Measurements from ENCODE around the gene CAMP. TPM values are rescaled to one million over a fixed set of nuclear protein-coding genes. Genes with fewer than 3 reads are reported as not detected.

CAMP gene
- total RNA-seq, 1 experiment from 2014 or later, result not detected

- ChIA-PET CTCF (no interaction called here), POLR2A (ENCODE audit: unreplicated experiment) (no interaction called here)
- no peaks in the 10 kb centered on the region for H3K9me3 ChIP-seq (ENCODE audit: insufficient read depth, low read depth)
- H4K20me1 ChIP-seq (ENCODE audit: insufficient read depth), result no peaks in the 10 kb centered on the region
- H3K4me1 ChIP-seq (replicated peaks; ENCODE audit: insufficient read depth), result 0 out of 2 replicates have a peak, but pooled peaks cover 15% of the 10 kb centered on the region
- TF ChIP-seq CTCF (conservative IDR thresholded peaks at IDR 0.05) (no peak), EZH2 (IDR thresholded peaks at IDR 0.05; ENCODE audit: low read depth) (no peak)
- no peak for DNase-seq
- no peaks in the 10 kb centered on the region for H3K9me2 ChIP-seq (ENCODE audit: insufficient read depth)
- no peaks in the 10 kb centered on the region for H3K27me3 ChIP-seq (ENCODE audit: insufficient read depth, low read depth)
- no peak overlapping the region for H3K4me2 ChIP-seq
- no peak overlapping the region for H2AFZ ChIP-seq
- no TSS peak for BruUV-seq (replicated peaks)
- intact Hi-C loops (cut with micrococcal nuclease; ENCODE audit: unreplicated experiment), result no loop called here
- no peak overlapping the region for H3K27ac ChIP-seq
- H3K79me2 ChIP-seq (ENCODE audit: low read depth), result no peaks in the 10 kb centered on the region
- H3K4me3 ChIP-seq, result no peak overlapping the region
- H3F3A ChIP-seq (ENCODE audit: insufficient read depth, low read depth), result peaks cover 10% of the 10 kb centered on the region; the same call in 1 of the 2 replicates
- H3K36me3 ChIP-seq (ENCODE audit: low read depth), result no peaks in the 10 kb centered on the region
Measured at GRCh38 chr3:48233542-48233941, 10.2 kb downstream of the CAMP start.

GRCh38 chr3:48236531-48236930 is 13.2 kb downstream of the CAMP start:
- no peaks in the 10 kb centered on the region for H4K20me1 ChIP-seq (ENCODE audit: insufficient read depth)
- H3K27ac ChIP-seq, result no peak overlapping the region
- H3K27me3 ChIP-seq (ENCODE audit: insufficient read depth, low read depth), result no peaks in the 10 kb centered on the region
- H3F3A ChIP-seq (ENCODE audit: insufficient read depth, low read depth), result peaks cover 10% of the 10 kb centered on the region; the same call in 1 of the 2 replicates
- DNase-seq, result no peak
- intact Hi-C loops (cut with micrococcal nuclease; ENCODE audit: unreplicated experiment), result no loop called here
- H2AFZ ChIP-seq, result no peak overlapping the region
- H3K9me3 ChIP-seq (ENCODE audit: insufficient read depth, low read depth), result no peaks in the 10 kb centered on the region
- ChIA-PET CTCF (no interaction called here), POLR2A (ENCODE audit: unreplicated experiment) (no interaction called here)
- no peak overlapping the region for H3K4me3 ChIP-seq
- H3K4me1 ChIP-seq (replicated peaks; ENCODE audit: insufficient read depth), result 0 out of 2 replicates have a peak, but pooled peaks cover 15% of the 10 kb centered on the region
- TF ChIP-seq CTCF (conservative IDR thresholded peaks at IDR 0.05), result no peak
- no peak for TF ChIP-seq EZH2 (IDR thresholded peaks at IDR 0.05; ENCODE audit: low read depth)
- H3K79me2 ChIP-seq (ENCODE audit: low read depth), result no peaks in the 10 kb centered on the region
- H3K9me2 ChIP-seq (ENCODE audit: insufficient read depth), result no peaks in the 10 kb centered on the region
- no peaks in the 10 kb centered on the region for H3K36me3 ChIP-seq (ENCODE audit: low read depth)
- H3K4me2 ChIP-seq, result no peak overlapping the region
- no TSS peak for BruUV-seq (replicated peaks)

GRCh38 chr3:48238531-48239085 is 15.3 kb downstream of the CAMP start:
- intact Hi-C loops (cut with micrococcal nuclease; ENCODE audit: unreplicated experiment), result no loop called here
- H3K36me3 ChIP-seq (ENCODE audit: low read depth), result no peaks in the 10 kb centered on the region
- no peak overlapping the region for H2AFZ ChIP-seq
- H3K9me2 ChIP-seq (ENCODE audit: insufficient read depth), result no peaks in the 10 kb centered on the region
- H3K9me3 ChIP-seq (ENCODE audit: insufficient read depth, low read depth), result no peaks in the 10 kb centered on the region
- H3K27me3 ChIP-seq (ENCODE audit: insufficient read depth, low read depth), result no peaks in the 10 kb centered on the region
- TF ChIP-seq EZH2 (IDR thresholded peaks at IDR 0.05; ENCODE audit: low read depth), result no peak
- peaks cover 10% of the 10 kb centered on the region; the same call in 1 of the 2 replicates for H3F3A ChIP-seq (ENCODE audit: insufficient read depth, low read depth)
- H3K4me2 ChIP-seq, result no peak overlapping the region
- H4K20me1 ChIP-seq (ENCODE audit: insufficient read depth), result no peaks in the 10 kb centered on the region
- ChIA-PET POLR2A (ENCODE audit: unreplicated experiment) (interaction anchor here (0.6 kb wide), 1 partner anchor 162 kb away, joined by 6 read pairs; no protein-coding TSS in a partner anchor), CTCF (no interaction called here)
- H3K27ac ChIP-seq, result no peak overlapping the region
- DNase-seq, result no peak
- no peaks in the 10 kb centered on the region for H3K79me2 ChIP-seq (ENCODE audit: low read depth)
- no peak overlapping the region for H3K4me3 ChIP-seq
- no TSS peak for BruUV-seq (replicated peaks)
- 0 out of 2 replicates have a peak, but pooled peaks cover 8% of the 10 kb centered on the region for H3K4me1 ChIP-seq (replicated peaks; ENCODE audit: insufficient read depth)
